CD4-positive, alpha-beta T cell (primary cell): Measurements from ENCODE around the gene PRRX1. TPM values are rescaled to one million over a fixed set of nuclear protein-coding genes. Genes with fewer than 3 reads are reported as not detected.

ENCODE experiments used
- ATAC-seq: fragments of 200-7000 bp; cut with Tn5 transposase; one replicate; pipeline ENCODE4 v1.10.0; 2022; ENCODE audit warnings: mild to moderate bottlenecking; ENCODE audit not compliant: poor library complexity
- CTCF ChIA-PET: fragments of 350-600 bp; sonication (Branson Sonifier 250); formaldehyde crosslinking; loops from one replicate; lab custom pipeline; 2021; ENCODE audit warnings: antibody characterized with exemption, inconsistent platforms; lab: Charles Lee
- POLR2A ChIA-PET: fragments of 350-600 bp; sonication (Branson Sonifier 250); formaldehyde crosslinking; loops from one replicate; lab custom pipeline; 2021; ENCODE audit warnings: antibody characterized with exemption, inconsistent platforms; lab: Charles Lee
- DNase-seq, 14 experiments: peaks; one replicate each; pipeline ENCODE4 v3.0.0-alpha.2; 2013 to 2020; ENCODE audit warnings: mixed read lengths in 2 of 14
- H3K27ac ChIP-seq, 2 donors: one replicate each; pipeline versions ENCODE4 v1.5.1 to v1.7.0; 2013; ENCODE audit warnings: low read length in 2 of 2, low read depth in 1 of 2, mild to moderate bottlenecking in 1 of 2
- H3K27me3 ChIP-seq, 2 experiments: 1 replicate in 1 of 2; 2 replicates in 1 of 2; pipeline versions ENCODE4 v1.6.1 to v1.7.0; 2013; ENCODE audit warnings: low read length in 2 of 2, control low read depth in 1 of 2, mild to moderate bottlenecking in 1 of 2, moderate library complexity in 1 of 2; ENCODE audit not compliant: insufficient read depth in 2 of 2, control insufficient read depth in 1 of 2
- H3K36me3 ChIP-seq: one replicate; pipeline ENCODE4 v1.6.1; 2013; ENCODE audit warnings: low read length, control low read depth; ENCODE audit not compliant: insufficient read depth
- H3K4me1 ChIP-seq: one replicate; pipeline ENCODE4 v1.6.1; 2013; ENCODE audit warnings: low read length, control low read depth; ENCODE audit not compliant: insufficient read depth
- H3K4me3 ChIP-seq: one replicate; pipeline ENCODE4 v1.5.1; 2013; ENCODE audit warnings: mild to moderate bottlenecking, low read length, moderate library complexity
- H3K9me3 ChIP-seq, 2 experiments: 1 replicate in 1 of 2; 2 replicates in 1 of 2; pipeline versions ENCODE4 v1.6.1 to v1.7.0; 2013; ENCODE audit warnings: low read length in 2 of 2, mild to moderate bottlenecking in 2 of 2, control low read depth in 1 of 2, moderate library complexity in 1 of 2; ENCODE audit not compliant: control insufficient read depth in 1 of 2, insufficient read depth in 1 of 2
- H3K27ac Mint-ChIP-seq: one replicate; pipeline ENCODE4 v1.8.0; 2020; ENCODE audit warnings: mixed read lengths
- H3K27me3 Mint-ChIP-seq: one replicate; pipeline ENCODE4 v1.8.0; 2021; ENCODE audit warnings: mixed read lengths
- H3K36me3 Mint-ChIP-seq: one replicate; pipeline ENCODE4 v1.8.0; 2021; ENCODE audit warnings: low read depth, mixed read lengths
- H3K4me1 Mint-ChIP-seq: one replicate; pipeline ENCODE4 v1.8.0; 2021; ENCODE audit warnings: low read depth, mixed read lengths
- H3K4me3 Mint-ChIP-seq: one replicate; pipeline ENCODE4 v1.8.0; 2020; ENCODE audit warnings: mild to moderate bottlenecking, mixed read lengths
- H3K9me3 Mint-ChIP-seq: one replicate; pipeline ENCODE4 v1.8.0; 2020; ENCODE audit warnings: mixed read lengths
- intact Hi-C, 2 experiments: fragments of 100-400 bp; cut with DNase I in 1 of 2; cut with micrococcal nuclease in 1 of 2; formaldehyde crosslinking; loops; one replicate each; pipeline versions ENCODE4 v1.15.1 to v1.9.0; 2023 to 2025; cut with DNase I, micrococcal nuclease
- total RNA-seq, 174 experiments: library from RNA in 2 of 174; stranded (reverse) in 2 of 174; gene quantifications; one replicate each; pipeline ENCODE4 v1.2.3 and lab custom pipeline; 2021 to 2026
- TF ChIP-seq, protein P1 (sequence below): fragments of 200-600 bp; IDR thresholded peaks from one replicate; pipeline ENCODE4 v1.8.0; 2022; ENCODE audit warnings: antibody characterized with exemption, mild to moderate bottlenecking

PRRX1 gene
- total RNA-seq, 2 experiments from 2014 or later: not detected

DNA sequence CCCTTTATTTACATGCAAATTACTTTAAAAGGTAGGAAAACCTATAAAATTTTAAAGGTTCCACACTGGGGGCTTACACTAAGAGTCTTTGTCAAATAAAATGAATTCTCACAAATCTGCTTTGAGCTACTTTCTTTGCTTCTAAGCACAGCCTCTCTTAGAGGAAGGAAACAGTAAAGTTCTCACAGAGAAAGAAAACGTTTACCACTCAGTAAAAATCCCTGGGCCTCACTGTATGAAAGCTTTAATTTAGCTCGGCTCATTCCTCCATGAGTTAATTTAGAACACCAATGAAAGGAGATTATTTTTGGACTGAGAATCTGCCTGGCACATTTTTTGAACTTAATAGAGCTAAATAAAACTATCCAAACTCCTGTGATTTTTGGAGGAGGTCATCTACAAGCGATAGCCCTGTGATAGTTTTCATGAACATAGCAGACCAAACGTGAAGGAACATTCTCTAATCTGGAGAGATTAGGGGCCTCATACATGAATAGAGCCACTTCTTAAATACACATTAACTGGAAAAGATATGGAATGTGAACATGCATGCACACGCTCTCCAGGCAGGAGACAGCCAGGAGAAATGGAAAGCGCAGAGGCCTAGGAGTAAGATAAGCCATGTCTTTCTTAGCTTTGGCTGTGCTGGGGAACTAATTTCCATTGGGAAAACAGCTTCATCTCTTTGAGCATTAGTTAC is 32.8 kb downstream of the PRRX1 start:
- H3K4me1 Mint-ChIP-seq: no peaks in the 10 kb centered on the region
- Histone ChIP-seq H3K36me3 (no peaks in the 10 kb centered on the region), H3K4me3 (no peak overlapping the region), H3K27me3 (peaks cover 0 to 8% of the 10 kb centered on the region in 2 experiments), H3K27ac (no peak overlapping the region), H3K9me3 (no peaks in the 10 kb centered on the region), H3K4me1 (no peaks in the 10 kb centered on the region)
- ChIA-PET CTCF (no interaction called here), POLR2A (no interaction called here)
- ATAC-seq (no peak), DNase-seq (no peak)
- no peaks in the 10 kb centered on the region for H3K9me3 Mint-ChIP-seq
- H3K27ac Mint-ChIP-seq: no peak overlapping the region
- no peak overlapping the region for H3K4me3 Mint-ChIP-seq
- H3K36me3 Mint-ChIP-seq: no peaks in the 10 kb centered on the region
- TF ChIP-seq, protein P1, sequence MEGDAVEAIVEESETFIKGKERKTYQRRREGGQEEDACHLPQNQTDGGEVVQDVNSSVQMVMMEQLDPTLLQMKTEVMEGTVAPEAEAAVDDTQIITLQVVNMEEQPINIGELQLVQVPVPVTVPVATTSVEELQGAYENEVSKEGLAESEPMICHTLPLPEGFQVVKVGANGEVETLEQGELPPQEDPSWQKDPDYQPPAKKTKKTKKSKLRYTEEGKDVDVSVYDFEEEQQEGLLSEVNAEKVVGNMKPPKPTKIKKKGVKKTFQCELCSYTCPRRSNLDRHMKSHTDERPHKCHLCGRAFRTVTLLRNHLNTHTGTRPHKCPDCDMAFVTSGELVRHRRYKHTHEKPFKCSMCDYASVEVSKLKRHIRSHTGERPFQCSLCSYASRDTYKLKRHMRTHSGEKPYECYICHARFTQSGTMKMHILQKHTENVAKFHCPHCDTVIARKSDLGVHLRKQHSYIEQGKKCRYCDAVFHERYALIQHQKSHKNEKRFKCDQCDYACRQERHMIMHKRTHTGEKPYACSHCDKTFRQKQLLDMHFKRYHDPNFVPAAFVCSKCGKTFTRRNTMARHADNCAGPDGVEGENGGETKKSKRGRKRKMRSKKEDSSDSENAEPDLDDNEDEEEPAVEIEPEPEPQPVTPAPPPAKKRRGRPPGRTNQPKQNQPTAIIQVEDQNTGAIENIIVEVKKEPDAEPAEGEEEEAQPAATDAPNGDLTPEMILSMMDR: no peak
- intact Hi-C loops: no loop called here
- peaks cover 37% of the 10 kb centered on the region for H3K27me3 Mint-ChIP-seq

DNA sequence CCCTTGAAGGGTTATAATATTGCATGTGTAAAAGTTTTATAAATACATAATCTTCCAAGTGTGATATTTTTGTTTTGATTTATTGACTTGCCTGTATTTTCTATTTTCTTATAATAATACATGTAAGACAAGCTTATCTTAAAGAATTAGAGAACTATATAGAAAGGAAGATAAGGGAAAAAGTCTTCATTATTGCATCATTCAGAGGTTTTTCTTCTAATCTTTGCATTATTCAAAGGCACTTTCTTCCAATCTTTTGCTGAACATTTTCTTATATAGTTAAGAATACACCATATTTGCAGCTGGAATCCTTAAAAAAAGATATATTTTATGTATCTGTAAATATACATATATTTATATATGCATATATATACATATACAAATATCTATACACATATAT is 33.4 kb downstream of the PRRX1 start:
- no peaks in the 10 kb centered on the region for H3K36me3 Mint-ChIP-seq
- intact Hi-C loops: no loop called here
- H3K27ac Mint-ChIP-seq: no peak overlapping the region

DNA sequence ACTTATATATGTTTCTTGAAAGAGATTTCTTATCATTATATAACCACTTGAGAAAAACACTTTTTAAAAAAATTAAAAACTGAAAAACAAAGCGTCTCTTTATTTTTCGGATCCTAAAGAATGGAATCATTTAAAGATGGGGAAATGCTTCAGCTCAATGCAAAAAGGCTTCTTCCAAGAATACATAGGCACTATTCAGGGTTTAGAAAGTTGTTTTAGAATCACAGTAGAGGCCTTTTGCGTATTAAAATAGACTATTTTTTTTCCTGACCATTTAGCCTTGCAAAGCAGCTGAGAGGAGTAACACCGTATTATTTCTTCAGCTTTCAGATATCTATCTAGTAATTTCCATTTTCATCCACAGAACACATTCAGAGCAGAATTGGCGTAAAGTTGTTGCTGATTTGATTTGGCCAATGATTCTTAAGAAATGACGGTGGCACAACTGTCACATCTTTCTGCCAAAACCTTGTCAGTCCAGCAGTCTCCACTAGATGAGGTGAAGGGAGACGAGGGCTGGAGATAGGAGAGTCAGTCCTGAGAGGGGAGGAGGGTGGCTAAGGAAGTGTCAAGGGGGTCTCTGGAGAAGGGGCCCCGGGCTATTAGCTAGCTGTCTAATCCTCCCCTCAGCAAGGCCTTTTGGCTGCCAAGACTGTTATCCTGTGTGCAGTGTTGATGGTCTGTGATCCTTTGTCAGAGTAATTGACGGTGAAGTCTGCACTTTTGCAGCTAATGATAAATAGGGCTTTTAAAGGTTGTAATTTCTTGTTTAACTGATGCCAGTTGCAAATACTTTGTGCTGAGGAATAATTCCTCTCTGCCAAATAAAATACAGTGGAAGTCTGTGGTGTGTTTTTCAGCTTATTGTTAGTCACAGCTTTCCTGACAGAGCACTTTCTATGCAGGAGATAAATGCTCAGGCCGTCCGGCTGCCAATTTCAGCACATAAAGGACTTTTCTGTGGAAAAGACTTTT is 34.7 kb downstream of the PRRX1 start:
- H3K4me1 ChIP-seq: no peaks in the 10 kb centered on the region
- Mint-ChIP-seq H3K36me3 (no peaks in the 10 kb centered on the region), H3K9me3 (no peaks in the 10 kb centered on the region), H3K27ac (no peak overlapping the region), H3K27me3 (peaks cover 26% of the 10 kb centered on the region), H3K4me3 (no peak overlapping the region), H3K4me1 (no peaks in the 10 kb centered on the region)
- no peak overlapping the region for H3K27ac ChIP-seq
- no peaks in the 10 kb centered on the region for H3K36me3 ChIP-seq
- POLR2A ChIA-PET: no interaction called here
- H3K9me3 ChIP-seq: no peaks in the 10 kb centered on the region
- DNase-seq (no peak), ATAC-seq (no peak)
- peaks cover 0 to 8% of the 10 kb centered on the region in 2 experiments for H3K27me3 ChIP-seq
- TF ChIP-seq, protein P1: no peak
- CTCF ChIA-PET: interaction anchor here (1.7 kb wide), 1 partner anchor 9 kb away, joined by 7 read pairs; no protein-coding TSS in a partner anchor
- H3K4me3 ChIP-seq: no peak overlapping the region
- intact Hi-C loops: no loop called here

More for the DNA sequence above, 33.4 kb downstream of the PRRX1 start:
- H3K27ac ChIP-seq: no peak overlapping the region
- no peaks in the 10 kb centered on the region for H3K4me1 ChIP-seq
- H3K9me3 ChIP-seq: no peaks in the 10 kb centered on the region
- DNase-seq (no peak), ATAC-seq (no peak)
- no peak overlapping the region for H3K4me3 ChIP-seq
- peaks cover 0 to 8% of the 10 kb centered on the region in 2 experiments for H3K27me3 ChIP-seq
- Mint-ChIP-seq H3K4me3 (no peak overlapping the region), H3K9me3 (no peaks in the 10 kb centered on the region), H3K27me3 (peaks cover 36% of the 10 kb centered on the region), H3K4me1 (no peaks in the 10 kb centered on the region)
- POLR2A ChIA-PET: no interaction called here
- CTCF ChIA-PET: no interaction called here
- H3K36me3 ChIP-seq: no peaks in the 10 kb centered on the region
- TF ChIP-seq, protein P1: no peak
